ENCODE data around the gene FBXO41. TPM values are rescaled to one million over a fixed set of nuclear protein-coding genes. Genes with fewer than 3 reads are reported as not detected.

Gene FBXO41
- 10 to 100 TPM; 39.4 to 39.5 TPM for total RNA-seq

DNA sequence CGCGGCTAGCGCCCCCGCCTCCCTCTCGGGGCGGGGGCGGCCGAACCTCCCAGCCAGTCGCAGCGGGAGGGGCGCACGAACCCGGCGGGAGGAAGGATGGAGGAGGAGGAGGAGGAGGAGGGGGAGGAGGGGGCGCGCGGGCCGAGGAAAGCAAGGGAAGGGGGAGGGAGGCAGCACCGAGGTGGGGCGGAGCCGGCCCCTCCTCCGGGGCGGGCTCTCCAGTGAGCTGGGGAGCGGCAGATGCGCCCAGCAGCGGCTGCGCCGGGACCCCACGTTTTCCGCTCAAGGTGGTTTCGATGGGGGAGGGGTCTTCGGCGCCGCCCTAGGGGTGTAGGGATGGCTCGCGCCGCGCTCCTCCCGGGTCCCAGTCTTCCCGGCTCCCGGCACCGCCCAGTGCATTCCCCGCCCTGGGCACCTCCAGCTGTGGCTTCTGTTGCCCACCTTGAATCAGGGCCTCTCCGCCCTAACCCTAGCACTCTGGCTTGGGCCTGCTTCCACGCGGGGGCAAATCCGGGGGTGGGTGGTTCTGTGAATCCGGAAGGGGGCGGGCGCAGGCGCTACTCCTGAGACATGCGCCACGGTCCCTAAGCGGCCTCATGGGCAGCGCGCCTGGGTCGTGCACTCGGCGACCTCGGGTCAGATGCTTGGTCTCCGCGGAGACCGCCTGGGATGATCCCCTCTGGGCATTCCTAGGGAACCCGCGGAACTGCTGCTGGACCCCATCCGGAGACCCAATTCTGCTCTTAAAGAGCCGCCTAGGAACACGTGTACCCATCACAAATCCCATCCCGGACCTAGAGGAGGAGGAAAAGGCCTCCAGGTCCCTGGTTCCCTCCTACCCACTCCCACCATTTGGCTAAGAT lies at the start of gene FBXO41:
TSS of gene FBXO41 (minus strand) at position 183 of the 863 bp plus-strand sequence. CDS start 14,848 bp downstream, outside the sequence.
- CTCF ChIA-PET: interaction anchor here (1.9 kb wide), 1 partner anchor 101 kb away, joined by 6 read pairs; the partner anchor contains the start of gene ALMS1
- POLR2A ChIA-PET: interaction anchor here (0.8 to 1.8 kb wide), 5 partner anchors 9 to 101 kb away, joined by 3 to 17 read pairs (median 8); partner anchors contain the start of genes ALMS1, CCT7, EGR4 and PRADC1

DNA sequence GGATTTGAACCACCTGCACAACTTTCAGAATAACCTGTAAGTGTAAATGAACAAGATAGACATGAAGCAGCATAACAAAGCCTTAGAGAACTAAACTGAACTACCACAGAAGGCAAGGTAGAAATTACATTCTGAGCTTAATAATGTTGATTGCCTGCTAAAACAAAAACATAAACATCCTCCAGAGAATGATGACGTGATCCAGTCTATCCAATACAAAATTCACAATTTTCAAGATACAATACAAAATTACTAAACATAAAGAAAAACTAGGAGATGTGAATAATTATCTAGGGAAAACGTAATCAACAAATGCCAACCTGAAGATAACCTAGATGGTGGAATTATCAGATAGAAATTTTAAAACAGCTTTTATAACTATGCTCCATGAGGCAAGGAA lies 49.8 kb upstream of the FBXO41 start:
- ChIA-PET POLR2A (no interaction called here), CTCF (no interaction called here)

- ChIA-PET CTCF (no interaction called here), POLR2A (no interaction called here)
Measured at GRCh38 chr2:73333564-73333963, 49.3 kb upstream of the FBXO41 start.

GRCh38 chr2:73324126-73324725 lies 39.9 kb upstream of the FBXO41 start:
- ChIA-PET POLR2A (no interaction called here), CTCF (no interaction called here)

DNA sequence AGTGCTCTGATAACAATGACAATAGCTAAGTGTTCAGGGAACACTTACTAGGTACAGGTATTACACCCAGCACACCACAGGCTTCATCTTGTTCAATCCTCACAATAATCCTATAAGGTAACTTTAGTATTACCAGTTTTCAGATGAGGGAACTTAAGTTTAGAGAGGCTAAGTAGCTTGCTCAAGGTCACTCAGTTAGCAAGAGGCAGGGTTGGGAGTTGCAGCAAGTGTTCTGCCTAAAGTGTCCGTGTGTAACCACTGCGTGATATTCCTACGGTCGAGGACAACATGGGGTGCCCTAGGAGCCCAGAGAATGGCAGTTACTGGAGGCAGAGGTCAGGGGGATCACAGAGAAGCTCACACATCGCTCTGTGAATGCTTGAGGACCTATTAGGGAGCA lies 39.3 kb upstream of the FBXO41 start:
- ChIA-PET CTCF (no interaction called here), POLR2A (no interaction called here)

- ChIA-PET CTCF (no interaction called here), POLR2A (no interaction called here)
Measured at GRCh38 chr2:73314441-73314840, 30.2 kb upstream of the FBXO41 start.

GRCh38 chr2:73307720-73308119 lies 23.4 kb upstream of the FBXO41 start:
- POLR2A ChIA-PET: no interaction called here
- CTCF ChIA-PET: interaction anchor here (1.2 kb wide), 1 partner anchor 61 kb away, joined by 4 read pairs; no protein-coding TSS in a partner anchor

GRCh38 chr2:73301636-73302035 lies 17.4 kb upstream of the FBXO41 start:
- ChIA-PET POLR2A (no interaction called here), CTCF (no interaction called here)

DNA sequence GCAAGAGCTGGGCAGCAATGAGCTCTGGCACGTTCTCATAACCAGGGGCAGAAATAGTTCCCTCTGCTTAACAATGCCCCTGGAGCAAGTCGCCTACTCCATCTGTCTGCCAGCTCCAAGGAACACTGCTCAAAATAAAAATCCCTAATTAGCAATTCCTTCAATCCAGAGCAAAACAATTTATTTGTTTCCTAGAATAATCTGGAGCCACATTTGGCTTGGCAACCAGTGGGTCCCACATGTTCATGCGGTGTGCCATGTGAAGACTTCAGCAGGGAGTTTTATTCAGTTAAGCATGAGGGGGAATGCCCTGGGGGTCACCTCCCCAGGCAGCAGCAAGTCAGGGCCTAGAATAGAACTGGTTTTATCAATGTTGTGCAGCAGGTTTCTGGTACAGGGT lies 16.6 kb upstream of the FBXO41 start:
- POLR2A ChIA-PET: no interaction called here
- CTCF ChIA-PET: interaction anchor here (1.2 kb wide), 1 partner anchor 11 kb away, joined by 5 read pairs; no protein-coding TSS in a partner anchor

GRCh38 chr2:73297586-73297985 lies 13.3 kb upstream of the FBXO41 start:
- CTCF ChIA-PET: no interaction called here

GRCh38 chr2:73297151-73297559 lies 12.9 kb upstream of the FBXO41 start:
- CTCF ChIA-PET: no interaction called here
- POLR2A ChIA-PET: no interaction called here

More at GRCh38 chr2:73297586-73297985, 13.3 kb upstream of the FBXO41 start:
- POLR2A ChIA-PET: no interaction called here

DNA sequence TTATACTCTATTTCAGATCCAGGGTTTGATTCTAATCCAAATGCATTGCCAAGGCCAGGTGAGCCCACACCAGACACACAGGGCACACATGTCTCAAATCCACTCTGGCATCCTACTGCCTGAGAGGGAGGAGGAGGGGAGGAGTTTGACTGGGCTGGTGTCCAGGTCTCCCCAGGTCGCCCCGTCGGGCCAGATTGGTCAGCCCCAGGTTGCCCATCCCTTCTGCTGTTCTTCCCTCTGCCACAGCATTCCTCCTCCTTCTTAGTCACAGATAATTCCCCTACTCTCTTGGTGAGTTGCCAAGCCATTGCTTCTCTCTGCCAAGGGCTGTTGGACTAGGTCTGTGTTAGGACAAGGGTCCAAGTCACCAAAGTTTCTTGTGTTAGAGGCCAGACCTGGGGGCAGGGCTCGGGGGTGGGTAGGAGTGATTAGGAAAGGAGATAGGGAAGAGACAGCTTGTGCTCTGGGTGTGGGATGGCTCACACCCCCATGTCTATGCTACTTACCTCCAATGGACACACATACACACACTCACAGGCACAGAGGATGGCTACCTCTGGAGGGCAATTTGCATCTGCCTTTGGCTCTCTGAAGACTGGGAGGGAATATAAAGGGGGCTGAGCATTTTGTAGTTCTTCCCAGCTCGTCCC lies 11.6 kb upstream of the FBXO41 start:
- CTCF ChIA-PET: no interaction called here
- POLR2A ChIA-PET: no interaction called here

- ChIA-PET CTCF (no interaction called here), POLR2A (interaction anchor here (1.8 kb wide), 1 partner anchor 10 kb away, joined by 15 read pairs; the partner anchor contains the start of gene FBXO41)
Measured at GRCh38 chr2:73294239-73294638, 10.0 kb upstream of the FBXO41 start.

DNA sequence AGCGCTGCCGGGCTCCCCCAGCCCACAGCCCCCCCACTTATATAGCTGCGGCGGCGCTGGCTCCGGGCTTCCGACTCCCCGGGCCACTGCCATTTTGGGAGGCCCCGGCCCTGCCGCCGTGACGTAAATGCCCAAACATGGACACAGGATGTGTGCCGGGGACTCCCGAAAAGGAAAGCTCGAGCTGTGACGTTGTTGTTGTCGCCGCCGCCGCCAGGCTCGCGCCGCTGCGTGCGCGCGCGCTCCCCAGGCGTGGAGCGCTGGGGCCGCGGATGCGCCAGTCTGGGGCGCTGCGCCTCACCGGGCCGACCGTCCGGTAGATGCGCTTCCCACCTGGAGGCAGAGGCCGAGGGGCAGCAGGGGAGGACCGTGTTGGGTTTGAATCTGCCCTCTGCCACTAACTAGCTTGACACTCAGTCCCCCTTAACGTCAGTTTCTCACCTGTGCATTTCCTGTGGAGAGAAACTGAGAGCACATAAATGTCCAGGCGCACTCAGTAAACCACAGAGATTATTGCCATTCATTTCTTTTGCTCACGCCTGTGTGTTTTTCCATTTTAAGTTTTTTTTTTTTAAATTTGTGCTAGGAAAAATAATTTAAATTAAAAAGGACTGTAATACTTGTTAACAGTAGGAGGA lies 9.4 kb upstream of the FBXO41 start, which contains the start of gene EGR4:
TSS of gene EGR4 (minus strand) at position 15 of the 638 bp plus-strand sequence. CDS start 231 bp downstream, outside the sequence.
- ChIA-PET CTCF (no interaction called here), POLR2A (interaction anchor here (0.7 to 1.8 kb wide), 3 partner anchors 9 to 60 kb away, joined by 3 to 15 read pairs (median 8); partner anchors contain the start of genes FBXO41 and PRADC1)

DNA sequence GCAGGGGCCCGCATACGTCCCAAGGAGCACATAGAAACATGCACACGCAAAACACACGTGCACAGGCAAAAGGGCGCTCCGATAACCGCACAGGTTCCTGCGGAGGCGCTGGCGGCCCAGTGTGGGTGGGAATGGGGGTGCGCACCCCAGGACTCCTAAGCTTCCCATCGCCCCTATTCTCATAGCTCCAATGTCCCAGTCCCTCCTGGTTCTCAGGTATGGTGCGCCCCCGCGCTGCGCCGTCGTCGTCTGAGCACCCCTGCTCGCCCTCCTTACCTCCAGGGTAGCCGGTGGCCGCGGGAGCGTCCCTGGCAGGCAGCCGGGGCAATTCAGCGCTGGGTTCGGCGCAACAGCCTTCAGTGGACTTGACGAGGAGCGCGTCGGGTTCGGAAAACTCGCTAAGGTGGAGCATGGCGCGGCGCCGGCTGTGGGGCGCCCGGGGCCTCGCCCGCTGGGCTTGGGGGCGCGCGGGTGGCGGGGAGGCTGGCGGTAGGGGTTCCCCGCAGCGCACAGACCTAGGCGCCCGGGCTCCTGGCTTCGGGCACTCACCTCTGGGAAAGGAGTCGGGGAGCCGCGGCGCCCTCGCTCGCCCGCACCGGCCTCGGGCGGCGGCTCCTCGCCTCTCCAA lies 8.7 kb upstream of the FBXO41 start:
- ChIA-PET CTCF (no interaction called here), POLR2A (interaction anchor here (0.7 to 1.8 kb wide), 3 partner anchors 8 to 60 kb away, joined by 3 to 15 read pairs (median 8); partner anchors contain the start of genes FBXO41 and PRADC1)

- CTCF ChIA-PET: no interaction called here
- POLR2A ChIA-PET: interaction anchor here (1.8 kb wide), 1 partner anchor 8 kb away, joined by 15 read pairs; the partner anchor contains the start of gene FBXO41
Measured at GRCh38 chr2:73292316-73292905, 8.1 kb upstream of the FBXO41 start.

GRCh38 chr2:73291461-73292315 lies 7.4 kb upstream of the FBXO41 start:
- POLR2A ChIA-PET: no interaction called here
- CTCF ChIA-PET: interaction anchor here (1.0 to 2.2 kb wide), 4 partner anchors 13 to 114 kb away, joined by 3 to 6 read pairs (median 5); no protein-coding TSS in a partner anchor

GRCh38 chr2:73291093-73291460 lies 6.8 kb upstream of the FBXO41 start:
- POLR2A ChIA-PET: interaction anchor here (1.5 kb wide), 1 partner anchor 58 kb away, joined by 8 read pairs; the partner anchor contains the start of genes CCT7 and PRADC1
- CTCF ChIA-PET: interaction anchor here (1.0 to 2.7 kb wide), 8 partner anchors 11 to 114 kb away, joined by 3 to 27 read pairs (median 5); partner anchors contain the start of genes CCT7 and PRADC1

Measured in activated CD8-positive, alpha-beta memory T cell treated with anti-CD3 and anti-CD28 coated beads for 36 hours (primary cell).